Measurements from ENCODE around the gene IL5. TPM values are rescaled to one million over a fixed set of nuclear protein-coding genes. Genes with fewer than 3 reads are reported as not detected.

IL5 gene
- total and polyA plus RNA-seq, 4 donors, result not detected

- no peak for DNase-seq (ENCODE audit: low spot score)
- Histone ChIP-seq H3K27ac (ENCODE audit: low read depth in 1 of 2, low read length in 2 of 2) (peak overlapping the region; percentile 96 to 97), H3K4me3 (ENCODE audit: low read depth in 1 of 3, low read length in 3 of 3) (peak overlapping the region; percentile 67 to 92 (median 77)), H3K36me3 (ENCODE audit: control insufficient read depth in 4 of 4, insufficient read depth in 3 of 4, low read depth in 1 of 4, low read length in 3 of 4) (no peaks in the 10 kb centered on the region), H3K27me3 (ENCODE audit: control insufficient read depth in 4 of 4, insufficient read depth in 4 of 4, low read length in 3 of 4) (no peaks in the 10 kb centered on the region), H3K4me1 (ENCODE audit: control insufficient read depth in 4 of 4, insufficient read depth in 4 of 4, low read length in 3 of 4) (peaks cover 26 to 75% (median 63%) of the 10 kb centered on the region in 4 donors), H3K9me3 (ENCODE audit: control insufficient read depth in 4 of 4, low read length in 3 of 4) (no peaks in the 10 kb centered on the region), H3K9ac (ENCODE audit: low read depth in 1 of 2, low read length in 2 of 2) (peak overlapping the region; percentile 42 to 52)
- 44% methylated on average over 6 of the region's 6 CpGs for WGBS
- no peak for TF ChIP-seq ZBTB33 (IDR thresholded peaks at IDR 0.05)
- no peak for TF ChIP-seq GABPA (IDR thresholded peaks at IDR 0.05 in 1 of 2, conservative IDR thresholded peaks at IDR 0.05 in 1 of 2)
- TF ChIP-seq TAF1 (conservative IDR thresholded peaks at IDR 0.05), result no peak
- TF ChIP-seq SP1 (IDR thresholded peaks at IDR 0.05), result no peak
- TF ChIP-seq HNF4G (IDR thresholded peaks at IDR 0.05), result no peak
- no peak for TF ChIP-seq ATF3 (IDR thresholded peaks at IDR 0.05)
- peak; percentile 60 for TF ChIP-seq JUND (IDR thresholded peaks at IDR 0.05)
- no peak for TF ChIP-seq FOXA2 (IDR thresholded peaks at IDR 0.05)
- TF ChIP-seq MAX (IDR thresholded peaks at IDR 0.05), result no peak
- no peak for TF ChIP-seq FOXA1 (IDR thresholded peaks at IDR 0.05)
- TF ChIP-seq REST (IDR thresholded peaks at IDR 0.05), result no peak
- TF ChIP-seq EGR1 (IDR thresholded peaks at IDR 0.05; ENCODE audit: low read depth in 2 of 2), result no peak
- TF ChIP-seq NR2F2 (IDR thresholded peaks at IDR 0.05), result peak; percentile 72
- peak in 1 of 2 donors; percentile 39 for TF ChIP-seq RXRA (IDR thresholded peaks at IDR 0.05)
- no peak for TF ChIP-seq HNF4A (conservative IDR thresholded peaks at IDR 0.05)
These were observed 45.8 kb downstream of the IL5 start for GRCh38 chr5:132497488-132497997.

- 1% methylated on average over 62 of the region's 62 CpGs for WGBS
- DNase-seq (ENCODE audit: low spot score), result peak; percentile 81
- TF ChIP-seq REST (IDR thresholded peaks at IDR 0.05) (no peak), TAF1 (conservative IDR thresholded peaks at IDR 0.05) (no peak), GABPA (IDR thresholded peaks at IDR 0.05 in 1 of 2, conservative IDR thresholded peaks at IDR 0.05 in 1 of 2) (no peak), YY1 (IDR thresholded peaks at IDR 0.05) (peak; percentile 57), RXRA (IDR thresholded peaks at IDR 0.05) (peak in 1 of 2 donors; percentile 37), HNF4G (IDR thresholded peaks at IDR 0.05) (no peak), MAX (IDR thresholded peaks at IDR 0.05) (peak; percentile 31), HNF4A (conservative IDR thresholded peaks at IDR 0.05) (peak in 1 of 2 donors; percentile 38), RAD21 (IDR thresholded peaks at IDR 0.05) (peak in 1 of 2 donors; percentile 21), EGR1 (IDR thresholded peaks at IDR 0.05; ENCODE audit: low read depth in 2 of 2) (peak in 1 of 2 donors; percentile 84), SP1 (IDR thresholded peaks at IDR 0.05) (peak; percentile 33), NR2F2 (IDR thresholded peaks at IDR 0.05) (no peak), ATF3 (IDR thresholded peaks at IDR 0.05) (no peak), FOXA2 (IDR thresholded peaks at IDR 0.05) (no peak), FOXA1 (IDR thresholded peaks at IDR 0.05) (no peak)
- Histone ChIP-seq H3K27ac (ENCODE audit: low read depth in 1 of 2, low read length in 2 of 2) (peak overlapping the region; percentile 96 to 97), H3K36me3 (ENCODE audit: control insufficient read depth in 4 of 4, insufficient read depth in 3 of 4, low read depth in 1 of 4, low read length in 3 of 4) (no peaks in the 10 kb centered on the region), H3K4me3 (ENCODE audit: low read depth in 1 of 3, low read length in 3 of 3) (peak overlapping the region; percentile 76 to 92 (median 77)), H3K27me3 (ENCODE audit: control insufficient read depth in 4 of 4, insufficient read depth in 4 of 4, low read length in 3 of 4) (no peaks in the 10 kb centered on the region), H3K4me1 (ENCODE audit: control insufficient read depth in 4 of 4, insufficient read depth in 4 of 4, low read length in 3 of 4) (peaks cover 19 to 74% (median 60%) of the 10 kb centered on the region in 4 donors), H3K9me3 (ENCODE audit: control insufficient read depth in 4 of 4, low read length in 3 of 4) (no peaks in the 10 kb centered on the region), H3K9ac (ENCODE audit: low read depth in 1 of 2, low read length in 2 of 2) (peak overlapping the region; percentile 42 to 63)
These were observed 46.5 kb downstream of the IL5 start for GRCh38 chr5:132496631-132497487.
